Glomerular visceral epithelial cell (primary cell): ENCODE results near the gene CNNM2.
"Not testable (repeated sequence)": the region's sequence is repeated elsewhere in the genome, so short reads cannot be mapped to it uniquely, and the experiment has no call there.

Experiments
- DNase-seq: peaks from one replicate; pipeline ENCODE4 v3.0.0-alpha.2; 2016; ENCODE audit errors: extremely low spot score

CNNM2 gene

GRCh38 chr10:103040418-103040817 is 122.3 kb downstream of the CNNM2 start:
- DNase-seq: peak; percentile 63

DNA sequence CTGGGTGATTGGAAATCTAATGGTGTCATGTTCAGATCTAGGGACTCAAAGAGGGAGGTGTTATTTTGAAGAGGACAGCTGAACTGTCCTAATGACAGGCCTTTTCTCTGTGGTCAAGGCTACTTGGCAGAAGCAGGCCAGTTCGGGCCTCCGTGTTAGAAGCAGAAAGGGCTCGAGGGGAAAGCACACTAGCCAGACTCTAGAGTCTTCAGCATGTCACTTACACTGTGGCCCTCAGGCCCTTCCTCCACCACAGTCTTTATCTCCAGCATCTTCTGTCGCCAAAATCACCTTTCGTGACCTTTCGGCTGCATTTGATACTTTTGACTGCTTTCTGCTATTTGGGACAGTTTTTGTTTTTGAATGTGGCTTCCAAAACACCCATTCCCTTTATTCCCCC is 123.3 kb downstream of the CNNM2 start:
- DNase-seq: no peak

GRCh38 chr10:103042129-103042528 is 124.0 kb downstream of the CNNM2 start:
- DNase-seq: no peak

DNA sequence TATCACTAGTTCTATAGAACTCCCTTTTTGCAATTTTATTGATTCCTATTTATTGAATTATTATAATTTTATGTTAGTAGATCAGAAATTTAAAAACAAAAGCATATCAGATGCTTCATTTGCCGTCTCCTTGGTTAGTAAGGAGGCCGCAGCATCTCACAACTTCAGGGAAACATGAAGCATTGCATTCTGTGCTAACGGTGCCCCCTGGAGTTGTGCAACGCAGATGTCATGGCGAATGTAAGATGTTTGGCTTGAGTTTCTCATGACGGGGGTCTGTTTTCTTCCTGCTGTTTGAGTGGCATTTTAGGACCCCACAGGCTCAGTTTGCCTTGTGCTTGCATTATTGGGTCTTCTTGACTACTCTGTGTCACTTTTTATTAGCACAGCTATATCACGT is 124.8 kb downstream of the CNNM2 start:
- no peak for DNase-seq

- DNase-seq: no peak
These were observed 126.9 kb downstream of the CNNM2 start for GRCh38 chr10:103044942-103045489.

DNA sequence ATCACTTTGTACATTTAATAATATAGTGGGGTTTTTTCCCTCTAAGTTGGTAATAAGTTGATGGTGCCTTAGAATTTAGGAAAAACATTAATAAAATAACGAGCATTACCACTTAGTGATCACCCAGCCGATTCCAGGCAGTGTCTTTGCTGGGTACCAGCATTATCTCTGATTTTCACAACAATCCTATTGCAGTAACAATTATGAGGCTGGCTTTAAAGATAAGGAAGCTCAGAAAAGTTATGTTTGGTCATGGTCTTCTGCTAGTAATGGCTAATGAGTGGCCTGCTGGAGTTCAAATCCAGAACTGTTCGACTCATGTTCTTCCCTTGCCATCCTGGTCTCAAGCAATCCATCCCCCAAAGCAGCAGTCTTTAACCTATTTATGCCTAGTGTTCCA is 127.9 kb downstream of the CNNM2 start:
- DNase-seq: no peak

- no peak for DNase-seq
These were observed 129.3 kb downstream of the CNNM2 start for GRCh38 chr10:103047381-103047780.

- DNase-seq: no peak
These were observed 131.1 kb downstream of the CNNM2 start for GRCh38 chr10:103049237-103049636.

DNA sequence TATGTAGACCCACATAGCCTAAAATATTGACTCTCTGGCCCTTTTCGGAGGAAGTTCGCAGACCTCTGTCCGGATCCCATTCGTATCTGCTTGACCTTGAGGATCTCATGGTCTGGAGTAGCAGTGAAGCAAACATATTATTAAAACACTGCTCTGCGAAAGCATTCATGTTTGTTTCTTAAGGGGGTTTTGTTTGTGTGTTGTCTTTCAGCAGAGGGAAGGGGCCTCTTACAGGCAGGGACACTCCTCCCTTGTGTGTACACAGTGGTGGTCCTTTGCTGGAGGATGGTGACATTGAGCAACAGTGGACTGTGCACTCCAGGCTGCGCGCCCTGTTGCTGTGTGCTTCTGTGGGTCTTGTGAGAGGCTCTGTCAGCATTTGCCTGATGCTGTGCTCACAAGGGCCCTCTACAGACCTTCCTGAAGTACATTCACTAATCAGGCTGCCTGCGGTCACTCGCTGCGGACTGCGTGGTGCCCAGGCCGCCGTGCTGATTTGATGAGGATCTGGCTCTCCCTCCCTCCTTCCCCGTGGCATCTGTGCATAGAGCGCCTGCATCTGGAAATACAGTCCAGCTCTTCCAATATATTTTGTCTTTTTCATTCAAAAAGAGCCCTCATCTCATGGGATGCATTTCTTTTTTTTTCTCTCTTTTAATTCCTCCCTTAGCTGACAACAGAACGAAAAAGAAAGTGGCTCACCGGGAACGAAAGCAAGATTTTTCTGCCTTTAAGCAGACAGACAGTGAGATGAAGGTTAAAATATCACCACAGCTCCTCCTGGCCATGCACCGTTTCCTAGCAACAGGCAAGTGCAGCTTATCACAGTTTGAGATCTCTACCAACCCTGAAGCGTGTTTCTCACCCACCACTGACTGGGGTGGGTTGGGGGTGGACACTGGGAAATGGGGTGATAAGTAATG is 135.8 kb downstream of the CNNM2 start:
- peak; percentile 65 for DNase-seq

- no peak for DNase-seq
These were observed 136.5 kb downstream of the CNNM2 start for GRCh38 chr10:103054621-103055020.

DNA sequence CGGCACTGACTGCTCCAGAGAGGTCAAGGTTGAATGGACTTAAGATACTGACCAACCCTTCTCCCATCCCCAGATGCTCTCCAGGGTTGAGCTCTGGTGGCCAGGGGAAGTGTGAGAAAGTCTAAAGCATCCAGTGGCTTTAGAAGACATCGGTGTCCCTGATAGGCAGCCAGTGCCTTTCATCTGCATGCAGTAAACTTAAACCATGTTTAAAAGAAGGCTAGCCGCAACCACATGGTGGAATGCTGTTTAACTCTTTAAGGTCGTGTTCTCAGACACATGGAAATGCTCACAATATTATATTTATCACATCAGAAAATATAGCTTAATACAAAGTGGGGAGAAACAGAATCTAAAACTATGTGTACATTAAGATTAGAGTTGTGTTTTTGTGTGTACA is 137.0 kb downstream of the CNNM2 start:
- no peak for DNase-seq

DNA sequence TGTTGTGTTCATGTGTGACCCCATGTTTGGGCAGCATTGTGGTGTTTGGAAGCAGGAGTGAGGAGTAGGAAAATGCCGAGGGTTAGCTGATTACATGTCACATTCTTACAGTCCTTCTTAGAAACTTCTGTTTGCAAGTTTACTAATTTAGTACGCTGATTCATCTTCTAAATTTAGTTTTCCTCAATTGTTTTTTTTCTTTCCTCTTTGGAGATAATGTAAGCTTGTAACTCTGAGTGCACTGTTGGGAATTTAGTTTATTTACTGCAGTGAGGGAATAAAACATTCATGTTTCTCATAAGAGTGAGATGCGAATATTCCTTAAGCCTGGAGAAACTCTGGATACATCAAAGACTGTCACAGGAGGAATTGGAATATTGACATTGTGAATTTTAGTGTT is 139.9 kb downstream of the CNNM2 start:
- no peak for DNase-seq

DNA sequence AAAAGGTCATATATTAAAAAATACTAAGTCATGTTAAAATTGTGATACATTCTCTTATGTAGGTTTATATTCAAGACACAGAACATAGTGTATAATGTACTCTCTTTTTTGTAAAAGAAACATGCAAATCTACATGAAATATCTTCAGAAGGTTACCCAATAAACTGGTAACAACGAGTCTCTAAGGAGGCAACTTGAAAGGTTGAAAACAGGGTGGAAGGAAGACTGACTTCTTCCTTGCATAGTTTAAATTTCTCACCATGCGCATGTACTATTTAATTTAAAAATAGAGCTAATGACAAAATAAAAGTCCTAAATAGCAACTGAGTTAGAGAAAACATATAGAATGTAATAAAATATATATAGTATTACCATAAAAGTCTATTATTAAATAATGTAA is 142.5 kb downstream of the CNNM2 start:
- no peak for DNase-seq

- DNase-seq: no peak
These were observed 144.9 kb downstream of the CNNM2 start for GRCh38 chr10:103062854-103063590.

DNA sequence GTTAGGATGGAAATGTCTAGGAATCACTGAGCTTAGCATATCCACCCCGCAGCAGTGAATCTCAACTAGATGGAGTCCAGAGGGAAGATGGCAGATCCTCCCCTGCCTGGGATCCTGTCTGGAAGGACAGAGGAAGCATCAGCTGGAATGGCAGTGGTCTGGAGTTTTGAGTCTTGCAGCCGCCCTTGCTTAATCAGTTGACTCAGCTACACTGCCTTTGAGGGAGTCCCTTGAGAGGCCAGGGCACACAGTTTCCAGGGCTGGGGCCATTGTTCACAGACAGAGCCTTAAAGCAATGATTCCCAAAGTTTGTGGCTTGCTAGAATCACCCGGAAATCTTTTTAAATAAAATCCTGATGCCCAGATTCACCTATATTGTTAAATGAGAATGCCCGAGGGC is 146.9 kb downstream of the CNNM2 start:
- DNase-seq: no peak

GRCh38 chr10:103066141-103067098 is 148.3 kb downstream of the CNNM2 start:
- DNase-seq: no peak

GRCh38 chr10:103067099-103067477 is 149.0 kb downstream of the CNNM2 start:
- not testable (repeated sequence) for DNase-seq

GRCh38 chr10:103067484-103067883 is 149.4 kb downstream of the CNNM2 start:
- no peak for DNase-seq

- no peak for DNase-seq
These were observed 149.9 kb downstream of the CNNM2 start for GRCh38 chr10:103067956-103068355.

GRCh38 chr10:103069453-103070331 is 151.6 kb downstream of the CNNM2 start:
- DNase-seq: peak; percentile 65

- DNase-seq: no peak
These were observed 154.2 kb downstream of the CNNM2 start for GRCh38 chr10:103072276-103072675.
